Occipital lobe (tissue), 2 donors: ENCODE measurements around the gene MAST4. TPM values are rescaled to one million over a fixed set of nuclear protein-coding genes. Genes with fewer than 3 reads are reported as not detected.
"Not testable (repeated sequence)": the region's sequence is repeated elsewhere in the genome, so short reads cannot be mapped to it uniquely, and the experiment has no call there.

Experiments
- DNase-seq: peaks from one replicate; lab custom pipeline; 2025; lab: John Stamatoyannopoulos, UW
- total RNA-seq: library from RNA; depleted of rRNA; stranded (reverse); fragments of >200 nt; gene quantifications from one replicate; pipeline ENCODE4 v1.2.3, GENCODE V29; 2014

Gene MAST4
- total RNA-seq, 1 donor from 2014 or later: 13.6 TPM

DNA sequence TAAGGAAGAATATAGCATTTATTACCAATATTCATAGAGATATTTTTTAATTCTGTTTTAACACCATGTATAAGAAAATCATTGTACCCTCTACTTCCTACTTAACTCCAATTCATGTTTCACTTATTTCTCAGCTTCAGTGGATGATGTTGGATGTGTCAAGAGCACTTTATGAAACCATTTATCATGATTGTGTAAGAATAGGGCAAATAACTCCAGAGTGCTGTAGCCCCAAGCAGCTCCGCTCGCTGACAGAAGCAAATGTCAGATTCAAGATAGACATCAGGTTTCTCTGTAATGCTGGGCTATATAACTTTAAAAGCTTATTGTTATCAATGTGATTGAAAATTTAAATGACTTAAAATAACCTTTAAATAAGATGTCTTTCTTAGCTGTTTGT is 50.4 kb downstream of the MAST4 start:
- no peak for DNase-seq

DNA sequence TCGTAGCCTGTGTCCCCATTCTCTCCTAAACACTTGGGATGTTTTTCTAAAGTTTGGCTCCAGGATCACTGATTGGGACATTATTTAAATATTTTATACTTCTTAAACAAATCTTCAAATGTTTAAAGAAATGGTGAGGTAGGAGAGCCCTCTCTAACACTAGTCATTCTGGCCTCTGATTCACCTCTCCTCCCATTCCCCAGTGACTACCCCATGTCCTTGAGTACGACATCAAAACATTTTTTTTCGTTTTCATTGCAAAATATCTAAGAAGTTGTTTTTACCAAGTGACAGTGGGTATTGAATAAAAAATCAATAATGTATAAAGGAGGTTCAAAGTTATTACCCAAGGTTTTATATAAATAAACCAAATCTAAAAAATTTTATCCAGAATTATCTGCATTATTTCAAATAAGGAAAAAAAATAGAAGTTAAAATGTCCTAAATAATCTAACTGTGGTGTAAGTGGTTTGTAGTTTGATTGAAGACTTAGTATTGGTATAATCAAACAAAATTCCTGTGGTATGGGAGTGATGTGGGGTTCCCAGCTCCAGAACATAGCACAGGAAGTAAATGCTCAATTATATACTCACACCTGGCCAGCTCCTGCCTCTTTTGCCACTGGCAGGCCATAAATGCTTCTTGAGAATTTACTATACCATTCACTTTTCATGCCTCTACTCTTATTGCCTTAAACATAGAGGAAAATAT is 51.1 kb downstream of the MAST4 start:
- DNase-seq: no peak

DNA sequence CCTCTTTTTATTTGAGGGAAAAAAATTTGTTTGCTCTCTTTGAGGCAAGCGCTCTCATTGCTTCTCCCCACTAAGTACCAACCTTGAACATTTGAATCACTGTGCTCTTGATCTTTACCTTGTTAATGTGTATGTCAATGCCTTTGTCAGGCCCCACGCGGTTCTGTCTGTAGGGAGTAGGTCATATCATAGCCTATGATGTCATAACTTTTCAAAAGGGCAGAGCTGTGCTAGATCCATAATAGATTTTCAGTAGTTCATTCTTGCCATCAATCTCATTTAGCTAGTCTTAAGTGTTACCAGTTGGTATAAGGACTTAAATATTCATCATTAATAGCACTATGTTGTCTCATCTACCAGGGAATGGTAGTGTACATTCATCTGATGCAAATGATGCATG is 56.6 kb downstream of the MAST4 start:
- DNase-seq: no peak

DNA sequence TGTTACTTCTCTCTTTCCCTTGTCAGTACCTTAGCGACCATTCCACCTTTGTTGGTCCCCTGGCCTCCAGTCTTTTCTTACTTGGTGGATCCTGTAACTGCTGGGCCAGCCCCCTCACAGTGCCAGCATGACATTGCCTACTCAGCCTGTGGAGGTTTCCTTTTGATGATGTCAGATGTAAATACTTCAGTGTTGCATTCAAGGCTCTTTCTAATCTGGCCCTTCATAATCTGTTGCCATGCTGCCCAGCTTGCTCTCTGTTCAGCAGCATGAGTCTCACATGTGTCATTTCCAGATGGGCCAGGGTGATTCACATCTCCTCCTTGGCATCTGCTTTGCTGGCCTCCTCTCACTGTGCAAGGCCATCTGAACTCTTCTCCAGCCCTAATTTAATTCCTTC is 57.1 kb downstream of the MAST4 start:
- no peak for DNase-seq

DNA sequence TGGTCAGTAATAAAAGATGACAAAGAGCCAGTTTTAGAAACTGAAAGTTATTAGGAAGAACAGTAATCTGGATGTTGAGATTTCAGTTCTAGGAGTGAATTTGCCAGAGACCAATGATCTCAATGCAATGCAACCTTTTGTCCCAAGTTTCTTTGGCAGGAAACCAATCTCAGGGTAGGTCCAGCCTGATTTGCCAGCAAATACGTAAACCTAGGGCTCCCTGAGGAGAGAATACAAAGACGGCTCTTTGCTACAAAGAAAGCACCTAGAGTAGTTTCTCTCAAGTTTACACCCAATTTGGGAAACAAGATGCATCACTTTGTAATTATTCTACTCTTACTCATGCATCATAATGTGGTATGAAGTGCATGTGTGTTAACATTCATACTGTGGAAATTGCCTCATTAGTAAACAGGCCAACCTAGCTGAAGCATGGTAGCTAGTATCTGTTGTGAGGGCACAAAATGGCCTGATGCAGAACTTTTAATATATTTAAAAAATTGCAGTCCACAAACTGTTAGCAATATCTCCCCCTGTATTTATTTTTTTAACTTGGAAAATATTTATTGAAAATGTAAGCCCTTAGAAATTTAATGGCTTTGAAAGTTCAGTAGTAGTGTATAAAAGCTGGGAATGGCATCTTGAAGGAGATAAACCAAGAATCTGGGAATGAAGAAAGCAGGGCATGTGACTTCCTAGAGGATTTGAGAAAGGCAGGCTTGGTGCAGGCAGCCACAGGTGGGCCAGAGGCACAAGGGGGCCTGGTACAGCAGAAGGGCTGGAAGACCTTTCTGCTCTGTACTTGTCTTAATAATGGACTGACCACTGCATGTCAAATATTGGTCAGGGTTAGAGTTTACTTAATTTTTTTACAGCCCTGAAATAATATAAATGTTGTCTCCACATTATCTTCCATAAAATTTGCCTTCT is 59.5 kb downstream of the MAST4 start:
- DNase-seq: no peak

DNA sequence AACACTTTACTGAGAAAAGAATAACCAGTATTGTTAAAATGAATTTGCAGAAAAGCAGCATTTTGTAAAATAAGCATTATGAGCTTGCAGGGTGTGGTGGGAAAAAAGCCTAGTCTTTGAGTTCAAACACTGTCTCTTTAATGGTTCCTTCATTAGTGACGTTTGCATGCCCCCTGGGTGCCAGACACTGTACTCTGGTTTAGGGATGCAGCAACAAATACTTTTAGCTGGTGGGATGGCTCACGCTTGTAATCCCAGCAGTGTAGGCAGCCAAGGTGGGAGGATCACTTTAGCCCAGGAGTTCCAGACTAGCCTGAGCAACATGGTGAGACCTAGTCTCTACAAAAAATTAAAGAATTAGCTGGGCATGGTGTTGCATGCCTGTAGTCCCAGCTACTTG is 62.3 kb downstream of the MAST4 start:
- no peak for DNase-seq

DNA sequence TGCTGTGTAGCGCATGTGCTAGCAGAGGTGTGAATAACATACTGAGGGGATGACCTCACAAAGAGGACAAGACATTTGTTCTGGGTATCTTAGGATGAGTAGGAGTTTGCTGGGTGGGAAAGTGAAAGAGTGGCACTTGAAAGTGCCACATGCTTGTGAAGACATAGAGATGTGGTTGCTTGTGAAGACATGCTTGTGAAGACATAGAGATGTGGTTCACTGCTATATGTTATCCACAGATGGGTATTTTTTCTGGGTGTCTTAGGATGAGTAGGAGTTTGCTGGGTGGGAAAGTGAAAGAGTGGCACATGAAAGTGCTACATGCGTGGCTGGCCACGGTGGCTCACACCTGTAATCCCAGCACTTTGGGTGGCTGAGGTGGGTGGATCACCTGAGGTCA is 63.6 kb downstream of the MAST4 start:
- DNase-seq: no peak

DNA sequence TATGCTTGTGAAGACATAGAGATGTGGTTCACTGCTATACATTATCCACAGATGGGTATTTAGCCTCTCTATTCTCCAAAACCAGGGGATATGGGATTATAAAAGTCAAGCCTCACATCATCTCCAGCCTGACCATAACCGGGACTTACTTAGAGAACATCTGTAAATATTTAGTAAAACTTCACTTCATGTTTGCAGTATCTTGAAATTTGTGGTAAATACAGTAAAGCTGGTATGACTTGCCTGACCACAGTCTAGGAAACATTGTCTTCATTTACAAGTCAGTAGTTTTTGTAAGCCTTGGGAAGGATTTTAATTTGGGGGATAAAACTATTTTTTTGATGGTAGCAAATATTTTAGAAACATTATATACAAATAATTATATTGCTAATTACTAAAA is 64.2 kb downstream of the MAST4 start:
- no peak for DNase-seq

DNA sequence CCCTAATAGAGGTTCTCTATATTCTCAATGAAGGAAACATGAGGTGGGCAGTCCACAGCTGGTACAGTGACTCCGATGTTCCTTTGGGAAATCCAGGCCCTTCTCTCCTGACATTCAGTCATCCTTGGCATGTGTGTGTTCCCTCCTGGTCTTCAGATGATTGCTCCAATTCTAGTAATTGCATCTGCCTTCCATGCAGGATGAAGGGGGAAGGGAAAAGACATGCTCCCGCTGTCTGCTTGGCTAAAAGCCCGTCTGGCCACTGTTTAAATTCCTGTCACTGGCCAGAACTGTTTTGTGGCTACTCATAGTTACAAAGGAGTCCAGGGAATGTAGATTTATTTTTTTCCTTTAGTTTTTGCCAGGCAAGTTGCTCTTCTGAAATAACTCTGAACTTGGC is 65.0 kb downstream of the MAST4 start:
- no peak for DNase-seq

DNA sequence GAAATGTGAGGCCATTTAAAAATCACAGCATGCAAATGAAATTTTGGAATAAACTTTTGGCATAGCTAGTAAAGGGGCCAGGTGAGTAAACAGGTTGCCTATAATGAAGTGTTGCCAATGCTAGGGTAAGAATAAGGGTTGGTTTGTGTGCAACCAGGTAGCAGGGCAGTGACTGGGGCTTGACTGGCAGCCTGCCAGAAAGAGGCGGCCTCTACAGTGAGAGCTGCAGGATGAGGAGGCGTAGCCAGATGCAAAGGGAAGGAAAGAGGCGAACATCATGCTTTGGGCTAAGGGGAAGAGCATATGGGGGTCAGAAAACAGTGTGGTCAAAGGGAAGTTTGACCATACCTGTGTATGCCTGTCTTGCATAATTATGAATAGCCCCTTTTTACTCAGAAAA is 70.6 kb downstream of the MAST4 start:
- no peak for DNase-seq

DNA sequence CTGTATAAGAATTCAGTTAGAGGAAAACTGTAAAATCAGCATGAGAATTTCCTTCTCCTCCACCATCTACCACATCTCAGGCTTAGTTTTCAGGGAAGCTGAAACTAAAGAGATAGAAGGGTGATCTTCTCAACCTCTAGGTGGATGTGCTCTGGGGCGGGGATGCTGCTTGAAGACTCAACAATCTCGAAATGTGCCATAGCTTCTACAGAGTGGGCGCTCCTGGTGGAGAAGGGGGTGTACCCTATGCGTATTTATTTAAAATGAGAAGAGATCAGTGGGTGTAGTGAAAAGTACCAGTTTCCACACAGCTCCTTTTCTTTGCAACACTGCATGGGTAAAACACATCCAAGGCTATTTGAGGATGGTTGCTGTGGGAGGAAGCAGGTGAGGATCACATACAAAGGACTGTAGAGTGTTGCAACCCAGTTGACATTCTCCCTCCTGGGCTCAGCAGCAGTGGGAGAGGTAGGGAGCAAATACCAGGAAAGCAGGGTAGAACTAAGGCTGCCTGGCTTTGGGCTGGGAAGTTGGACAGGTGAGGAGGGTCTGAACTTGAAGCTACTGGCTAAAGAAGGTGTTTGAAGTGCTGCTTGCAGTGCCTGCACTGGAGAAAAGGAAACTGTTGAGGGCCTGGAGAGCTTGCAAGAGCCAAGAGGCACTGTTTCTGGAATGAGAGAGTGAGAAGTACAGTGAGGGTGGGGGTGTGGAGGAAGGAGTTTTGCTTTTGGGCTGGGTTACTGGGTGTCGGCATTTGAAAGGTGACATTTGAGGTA is 73.1 kb downstream of the MAST4 start:
- DNase-seq: no peak

DNA sequence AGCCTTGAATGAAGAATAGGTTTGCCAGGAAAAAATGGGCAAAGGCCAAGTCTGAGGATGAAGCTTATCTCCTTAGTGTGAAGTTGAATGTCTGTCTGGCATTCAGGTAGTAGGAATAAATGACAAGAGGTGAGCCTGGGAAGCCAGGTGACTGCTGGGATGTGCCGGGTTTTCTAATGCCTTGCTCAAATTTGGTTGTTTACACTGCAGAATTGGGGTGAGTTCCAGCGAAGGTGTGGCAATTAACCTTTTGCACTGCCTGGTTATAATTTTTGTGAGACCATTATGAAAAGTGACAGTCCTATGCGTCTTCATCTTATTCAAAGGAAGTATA is 73.6 kb downstream of the MAST4 start:
- DNase-seq: no peak

DNA sequence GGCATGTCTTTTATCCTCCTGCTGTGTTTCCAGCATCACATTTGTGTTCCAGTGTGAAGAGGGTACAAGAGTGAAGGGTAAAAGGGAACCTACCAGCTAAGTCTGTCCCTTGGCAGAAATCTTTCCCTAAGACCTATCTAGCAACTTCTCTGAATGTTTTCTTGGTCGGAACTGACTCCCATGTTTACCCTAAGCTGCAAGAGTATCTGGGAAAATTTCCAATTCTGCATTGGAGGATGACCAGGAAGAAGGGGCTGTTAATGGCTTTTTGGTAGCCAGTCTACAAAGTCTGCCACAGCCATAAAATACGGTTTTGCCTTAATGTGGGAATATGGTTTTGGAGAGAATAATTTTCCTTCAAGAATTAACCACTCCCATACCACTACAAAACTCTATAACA is 75.1 kb downstream of the MAST4 start:
- DNase-seq: no peak

DNA sequence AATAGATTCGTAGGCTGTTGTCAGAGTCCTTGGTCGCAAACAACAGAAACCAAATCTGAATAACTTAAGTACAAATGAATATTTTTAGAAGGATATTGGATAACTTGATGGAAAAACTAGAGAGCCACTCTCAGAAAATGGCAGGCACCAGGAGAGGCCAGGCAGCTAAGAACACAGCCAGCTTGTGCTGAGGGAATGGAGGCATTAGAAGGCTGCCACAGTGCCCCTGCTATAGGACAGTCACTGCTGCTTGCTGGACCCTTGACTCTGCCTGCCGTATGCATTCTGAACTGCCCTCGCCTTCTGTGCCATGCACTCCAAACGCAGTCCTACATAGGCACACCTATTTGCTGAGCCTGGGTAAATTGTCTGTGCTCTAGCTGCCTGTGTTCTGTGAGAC is 78.6 kb downstream of the MAST4 start:
- no peak for DNase-seq

DNA sequence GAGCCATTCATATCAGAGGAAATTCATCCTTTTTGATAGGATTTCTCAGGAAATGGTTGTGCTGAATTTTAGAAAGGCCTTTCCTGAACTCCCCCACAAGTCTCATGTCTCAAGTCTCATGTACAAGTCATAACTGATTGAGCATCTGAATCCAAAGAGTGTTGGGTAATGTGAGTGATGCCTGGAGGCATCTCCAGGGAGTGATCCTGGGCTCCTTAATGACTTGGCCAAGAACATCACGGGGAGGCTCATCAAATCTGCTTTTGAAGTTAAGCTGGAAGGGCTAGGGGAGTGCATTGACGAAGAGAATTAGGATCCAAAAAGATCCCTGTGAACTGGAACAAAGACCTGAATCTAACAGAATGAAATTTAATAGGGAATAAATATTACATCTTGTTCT is 79.2 kb downstream of the MAST4 start:
- no peak for DNase-seq

DNA sequence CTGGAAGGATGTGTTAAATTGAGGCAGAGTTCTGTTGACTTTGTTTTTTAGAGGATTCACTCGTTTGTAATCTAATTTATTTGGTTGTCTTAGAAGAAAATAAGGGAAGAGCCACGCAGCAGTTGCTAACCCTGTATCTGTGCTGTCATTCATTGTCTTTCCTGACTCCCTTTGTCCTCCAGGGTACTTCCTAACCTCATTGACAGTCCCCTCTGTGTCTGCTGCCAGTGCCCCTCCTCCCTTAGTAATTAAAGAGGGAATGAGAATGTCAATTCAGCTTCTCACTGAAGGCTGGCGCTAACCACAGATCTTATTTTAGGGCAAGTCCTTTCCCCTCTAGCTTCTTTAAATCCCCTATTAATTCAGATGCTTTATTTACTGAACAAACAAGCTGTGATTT is 84.0 kb downstream of the MAST4 start:
- no peak for DNase-seq

DNA sequence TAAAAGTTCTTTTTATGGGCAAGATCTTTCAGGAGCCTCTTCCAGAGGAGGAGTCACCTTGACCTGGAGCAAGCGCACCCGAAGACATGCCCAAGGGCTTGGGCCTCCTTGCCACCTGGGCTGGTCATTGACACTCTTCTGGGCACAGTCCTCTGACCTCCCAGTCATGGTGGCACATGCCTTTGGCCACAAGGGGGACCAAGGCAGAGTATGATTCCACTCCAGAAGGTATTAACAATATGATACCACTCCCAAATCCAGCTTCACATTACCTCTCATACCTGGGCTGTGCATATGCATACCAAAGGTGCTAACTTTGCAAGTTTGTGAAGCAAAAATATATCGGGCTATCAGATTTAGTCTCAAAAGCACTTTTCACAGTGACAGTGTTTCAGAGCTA is 84.6 kb downstream of the MAST4 start:
- DNase-seq: no peak

DNA sequence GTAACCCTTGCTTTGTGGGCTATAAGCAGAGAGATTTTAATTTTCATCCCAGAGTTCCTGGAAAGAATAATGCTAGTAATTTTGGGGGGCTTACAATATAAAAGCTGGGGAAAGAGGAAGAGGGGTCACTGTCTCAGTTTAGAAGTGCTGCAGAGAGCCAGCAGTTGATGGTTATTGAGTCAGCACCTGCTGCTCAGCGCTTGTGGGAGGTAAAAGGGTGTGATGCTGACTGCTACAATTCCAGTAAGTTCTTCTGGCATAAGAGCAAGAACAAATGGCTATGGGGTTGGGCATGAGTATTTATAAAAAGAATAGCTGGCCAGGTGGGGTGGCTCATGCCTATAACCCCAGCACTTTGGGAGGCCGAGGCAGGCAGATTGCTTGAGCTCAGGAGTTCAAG is 88.5 kb downstream of the MAST4 start:
- no peak for DNase-seq

DNA sequence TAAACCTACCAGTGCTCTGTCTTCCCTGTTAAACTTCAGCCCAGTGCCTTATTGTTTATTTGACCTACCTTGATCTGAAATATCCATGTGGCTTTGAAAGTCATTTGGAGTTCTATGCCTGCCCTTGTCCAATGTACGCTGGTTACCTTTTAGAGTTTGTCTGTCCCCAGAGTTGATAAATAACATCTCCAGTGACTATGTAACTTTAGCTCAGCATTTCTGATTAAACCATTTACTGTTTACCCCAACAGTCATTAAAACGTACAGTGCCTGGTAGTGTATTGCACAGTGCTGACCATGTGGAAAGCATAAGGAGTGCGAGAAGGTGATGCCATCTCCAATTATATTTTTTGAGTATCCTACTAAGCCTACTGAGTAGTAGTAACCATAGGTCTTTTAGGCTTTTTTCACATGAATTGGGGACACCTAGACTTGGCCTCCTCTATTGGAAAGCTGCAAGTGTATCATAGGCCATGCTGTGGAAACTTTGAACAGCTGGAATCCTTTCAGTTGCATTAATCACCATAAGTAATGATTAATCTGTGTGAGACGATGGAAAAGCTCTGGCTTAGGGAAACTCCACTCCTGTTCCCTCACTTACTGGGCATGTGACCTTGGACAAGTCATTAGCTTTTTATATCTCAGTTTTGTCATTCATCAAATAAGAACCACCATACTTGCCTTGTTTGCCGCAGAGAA is 93.5 kb downstream of the MAST4 start:
- no peak for DNase-seq

DNA sequence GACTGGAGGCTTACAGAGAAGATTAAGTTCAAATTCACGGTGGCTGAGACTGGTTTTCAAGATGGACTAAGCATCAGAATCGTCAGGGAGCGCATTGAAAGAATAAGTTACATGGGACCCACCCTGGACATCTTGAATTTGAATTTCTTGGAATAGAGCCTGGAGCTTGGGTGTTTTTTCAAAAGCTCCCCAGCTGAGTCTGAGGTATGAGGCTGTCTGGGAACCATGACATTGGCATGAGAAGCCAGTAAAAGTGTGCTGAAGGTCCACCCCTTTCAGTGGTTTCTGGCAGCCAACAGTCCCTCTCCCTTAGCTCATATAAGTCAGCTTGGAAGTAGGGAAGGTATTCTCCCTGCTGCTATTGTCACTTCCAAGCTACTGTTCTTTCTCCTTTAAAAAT is 97.8 kb downstream of the MAST4 start:
- DNase-seq: no peak

DNA sequence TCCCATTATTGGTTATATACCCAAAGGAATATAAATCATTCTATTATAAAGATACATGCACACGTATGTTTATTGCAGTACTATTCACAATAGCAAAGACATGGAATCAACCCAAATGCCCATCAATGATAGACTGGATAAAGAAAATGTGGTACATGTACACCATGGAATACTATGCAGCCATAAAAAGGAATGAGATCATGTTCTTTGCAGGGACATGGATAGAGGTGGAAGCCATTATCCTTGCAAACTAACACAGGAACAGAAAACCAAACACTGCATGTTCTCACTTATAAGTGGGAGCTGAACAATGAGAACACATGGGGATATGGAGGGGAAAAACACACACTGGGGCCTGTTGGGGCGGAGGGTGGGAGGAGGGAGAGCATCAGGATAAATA is 99.6 kb downstream of the MAST4 start:
- DNase-seq: not testable (repeated sequence)
